IPS DF 19.7 (cell line): ENCODE data around the gene TIE1.

Source experiments
- DNase-seq: peaks from one replicate; pipeline ENCODE4 v3.0.0-alpha.2; 2013; ENCODE audit warnings: low read depth, low spot score

The TIE1 gene

DNA sequence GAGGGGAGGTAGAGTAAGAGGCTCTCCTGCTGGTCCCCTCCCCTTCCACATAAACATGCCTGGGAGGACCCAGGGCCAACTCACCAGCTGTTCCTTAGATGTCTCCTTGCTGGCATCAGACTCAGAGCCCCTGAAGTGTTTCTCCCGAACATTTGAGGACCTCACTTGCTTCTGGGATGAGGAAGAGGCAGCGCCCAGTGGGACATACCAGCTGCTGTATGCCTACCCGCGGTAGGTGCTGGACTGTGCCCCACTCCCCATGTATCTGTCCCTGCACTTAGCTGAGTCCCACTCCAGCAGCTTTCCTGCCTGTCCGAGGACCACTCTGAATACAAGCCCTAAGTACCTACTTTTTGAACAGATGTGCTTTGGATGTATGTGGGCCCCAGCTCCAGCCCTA lies 37.2 kb downstream of the TIE1 start:
- no peak for DNase-seq

DNA sequence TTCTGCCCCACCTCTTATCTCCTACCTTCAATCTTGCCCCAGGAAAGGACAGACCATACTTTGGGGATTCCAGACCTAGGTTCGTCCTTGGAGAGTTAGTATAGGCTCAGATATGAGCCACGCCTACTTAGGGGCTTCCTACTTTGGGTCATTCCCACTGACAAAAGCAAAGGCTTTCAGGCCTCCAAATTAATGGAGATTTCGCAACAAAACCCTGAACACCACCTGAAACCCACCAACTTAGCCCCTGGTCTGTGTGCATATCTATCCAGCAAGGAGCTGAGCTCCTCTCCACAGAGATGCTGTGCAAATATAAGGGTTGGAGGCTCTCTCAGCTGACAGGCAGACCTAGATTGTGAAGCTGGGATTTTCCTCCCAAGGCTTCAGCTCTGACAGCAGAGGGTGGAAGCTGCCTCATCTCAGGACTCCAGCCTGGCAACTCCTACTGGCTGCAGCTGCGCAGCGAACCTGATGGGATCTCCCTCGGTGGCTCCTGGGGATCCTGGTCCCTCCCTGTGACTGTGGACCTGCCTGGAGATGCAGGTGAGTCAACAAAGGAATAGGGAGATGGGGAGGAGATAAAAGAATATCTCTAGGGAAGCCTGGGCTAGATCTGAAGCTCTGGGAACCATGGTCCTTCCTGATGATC lies 38.9 kb downstream of the TIE1 start:
- no peak for DNase-seq

GRCh38 chr1:43340559-43340958 lies 39.8 kb downstream of the TIE1 start:
- DNase-seq, result no peak

DNA sequence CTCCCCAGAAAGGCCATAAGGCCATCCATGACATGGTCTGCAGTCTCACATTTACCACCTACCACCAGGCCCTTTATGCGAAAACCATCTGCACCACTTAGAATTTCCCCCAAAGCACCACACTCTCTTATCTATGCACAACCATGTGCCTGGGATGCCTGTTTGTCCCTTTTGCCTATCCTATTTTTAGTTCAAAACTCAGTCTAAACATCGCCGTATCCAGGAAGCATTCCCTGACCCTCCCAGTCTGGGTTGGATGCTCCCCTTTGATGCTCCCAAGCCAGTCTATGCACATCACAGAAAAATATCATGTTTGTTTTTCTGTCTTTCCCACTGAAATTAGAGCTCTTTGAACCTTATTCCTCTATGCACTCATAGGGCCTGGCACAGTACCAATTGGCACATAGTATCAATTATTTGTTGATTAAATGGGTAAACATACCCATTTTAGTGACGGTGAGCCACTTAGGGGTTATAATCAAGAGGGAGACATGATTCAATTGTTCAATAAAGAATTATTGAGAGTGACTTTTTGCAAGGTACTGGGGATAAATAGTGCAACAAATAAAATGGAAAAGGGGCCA lies 43.6 kb downstream of the TIE1 start:
- no peak for DNase-seq

DNA sequence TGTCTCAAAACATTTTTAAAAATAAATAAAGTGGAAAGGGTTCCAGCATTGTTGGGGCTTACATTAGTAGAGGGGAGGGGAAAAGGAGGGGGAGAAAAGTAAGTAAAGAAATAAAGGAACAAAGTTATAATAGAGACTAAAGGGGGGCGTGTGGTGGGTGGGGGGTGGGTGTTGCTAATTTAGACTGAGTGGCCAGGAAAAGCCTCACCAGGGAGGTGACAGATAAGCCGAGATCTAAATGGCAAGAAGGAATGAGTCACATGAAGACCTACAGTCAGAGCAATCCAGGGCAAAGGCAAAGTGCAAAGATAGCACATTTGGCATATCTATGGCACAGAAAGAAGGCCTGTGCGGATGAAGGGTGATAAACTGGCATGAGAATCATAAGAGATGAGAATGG lies 44.3 kb downstream of the TIE1 start:
- DNase-seq, result no peak

- DNase-seq, result no peak
Observed at GRCh38 chr1:43346636-43347035, 45.9 kb downstream of the TIE1 start.

GRCh38 chr1:43348343-43348808 lies 47.6 kb downstream of the TIE1 start:
- DNase-seq, result no peak

- peak; percentile 73 for DNase-seq
Observed at GRCh38 chr1:43348809-43349593, 48.2 kb downstream of the TIE1 start.

GRCh38 chr1:43349594-43350306 lies 49.0 kb downstream of the TIE1 start:
- DNase-seq, result no peak

GRCh38 chr1:43350976-43351375 lies 50.2 kb downstream of the TIE1 start:
- no peak for DNase-seq

GRCh38 chr1:43351421-43352350 lies 50.9 kb downstream of the TIE1 start:
- no peak for DNase-seq

GRCh38 chr1:43352351-43352705 lies 51.5 kb downstream of the TIE1 start:
- no peak for DNase-seq

GRCh38 chr1:43352881-43353280 lies 52.1 kb downstream of the TIE1 start:
- DNase-seq, result no peak

DNA sequence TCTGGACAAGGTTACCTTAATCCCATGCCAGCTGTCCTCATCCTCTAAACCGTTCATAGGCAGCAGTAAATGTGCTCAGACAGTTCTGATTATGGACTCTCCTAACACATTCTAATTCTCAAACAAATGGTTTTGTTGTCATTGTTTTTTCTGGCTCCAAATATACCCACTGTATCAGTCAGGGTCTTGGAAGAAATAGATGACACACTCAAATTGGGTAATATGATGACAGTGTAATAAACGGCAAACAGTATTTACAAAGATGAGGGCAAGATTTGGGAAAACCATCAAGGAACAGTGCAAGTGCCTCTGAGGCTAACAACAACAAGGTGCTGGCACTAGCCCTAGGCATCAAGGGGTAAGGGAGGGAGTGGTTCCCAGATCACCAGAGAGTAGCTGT lies 53.7 kb downstream of the TIE1 start:
- no peak for DNase-seq

DNA sequence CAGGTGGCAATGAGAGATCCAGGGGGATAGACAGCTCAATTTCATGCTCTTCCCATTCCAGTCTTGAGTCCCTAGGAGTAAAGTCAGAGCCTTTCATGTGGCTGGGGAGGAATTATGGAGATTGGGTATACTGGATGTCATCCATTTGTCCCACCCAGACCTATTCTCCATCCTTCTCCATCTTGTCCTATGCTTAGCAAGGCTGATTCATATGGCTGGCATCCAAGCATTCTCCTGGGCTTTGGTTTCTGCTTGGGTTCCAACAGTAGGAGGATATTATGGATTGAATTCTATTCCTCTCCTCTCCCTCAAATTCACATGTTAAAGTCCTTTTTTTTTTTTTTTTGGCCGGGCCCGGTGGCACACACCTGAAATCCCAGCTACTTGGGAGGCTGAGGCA lies 54.2 kb downstream of the TIE1 start:
- no peak for DNase-seq

DNA sequence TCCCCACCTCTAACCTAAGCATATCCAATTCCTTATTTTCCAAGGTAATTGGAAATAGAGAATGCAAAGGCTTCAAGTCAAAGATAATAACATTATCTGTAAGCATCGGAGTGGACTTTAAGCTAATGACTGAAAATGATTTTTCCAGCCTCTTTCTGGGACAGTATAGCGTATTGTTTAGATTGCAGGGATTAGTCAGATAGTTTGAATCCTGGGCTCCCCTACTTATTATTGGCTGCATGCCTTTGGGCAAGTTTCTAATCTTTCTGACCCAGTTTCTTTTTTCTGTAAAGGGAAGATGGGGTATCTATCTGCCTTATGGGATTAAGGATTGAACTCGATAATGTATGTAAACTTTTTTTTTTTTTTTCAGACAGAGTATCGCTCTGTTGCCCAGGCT lies 56.5 kb downstream of the TIE1 start:
- no peak for DNase-seq

GRCh38 chr1:43358121-43358745 lies 57.5 kb downstream of the TIE1 start:
- DNase-seq, result no peak

DNA sequence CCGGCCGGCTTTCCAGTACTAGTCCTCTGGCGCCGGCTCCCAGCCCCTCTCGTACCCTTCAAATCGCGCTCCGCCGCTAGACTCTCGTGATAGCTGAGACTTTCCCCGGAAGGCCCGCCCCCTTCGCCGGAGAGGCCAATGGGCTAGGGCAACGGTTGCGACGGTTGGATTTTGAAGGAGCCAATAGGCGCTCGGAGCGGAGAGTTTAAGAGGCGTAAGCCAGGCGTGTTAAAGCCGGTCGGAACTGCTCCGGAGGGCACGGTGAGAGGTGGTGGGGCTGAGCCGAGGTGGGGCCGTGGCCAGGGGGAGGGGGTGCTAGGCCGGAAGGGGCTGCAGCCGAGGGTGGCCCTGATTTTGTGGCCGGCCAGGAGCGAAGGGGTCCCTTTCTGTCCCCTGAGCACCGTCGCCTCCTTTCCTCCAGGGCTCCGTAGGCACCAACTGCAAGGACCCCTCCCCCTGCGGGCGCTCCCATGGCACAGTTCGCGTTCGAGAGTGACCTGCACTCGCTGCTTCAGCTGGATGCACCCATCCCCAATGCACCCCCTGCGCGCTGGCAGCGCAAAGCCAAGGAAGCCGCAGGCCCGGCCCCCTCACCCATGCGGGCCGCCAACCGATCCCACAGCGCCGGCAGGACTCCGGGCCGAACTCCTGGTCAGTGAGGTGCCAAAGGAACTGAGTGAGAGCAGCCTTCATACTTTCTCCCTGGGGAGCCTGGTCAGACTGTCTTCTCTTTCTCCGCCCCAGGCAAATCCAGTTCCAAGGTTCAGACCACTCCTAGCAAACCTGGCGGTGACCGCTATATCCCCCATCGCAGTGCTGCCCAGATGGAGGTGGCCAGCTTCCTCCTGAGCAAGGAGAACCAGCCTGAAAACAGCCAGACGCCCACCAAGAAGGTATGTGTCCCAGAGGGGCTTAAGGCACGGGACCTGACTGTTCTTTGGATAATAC lies 58.2 kb downstream of the TIE1 start, which contains the start of gene CDC20:
CDC20 (plus strand) TSS at position 236 of the 948 bp plus-strand sequence; CDS start at position 471, 235 bp downstream.
- peak; percentile 94 for DNase-seq

GRCh38 chr1:43359696-43360095 lies 58.9 kb downstream of the TIE1 start:
- no peak for DNase-seq
